NCI-H128 (cell line): ENCODE measurements around the gene GOLGA2.

Source experiments
- DNase-seq: peaks from one replicate; lab custom pipeline; 2025; ENCODE audit not compliant: unreplicated experiment; lab: John Stamatoyannopoulos, UW

Gene GOLGA2

GRCh38 chr9:128215491-128216409 lies 60.1 kb downstream of the GOLGA2 start:
- no peak for DNase-seq

- DNase-seq, result no peak
Observed at GRCh38 chr9:128214571-128215490, 61.0 kb downstream of the GOLGA2 start.

GRCh38 chr9:128213746-128214497 lies 61.9 kb downstream of the GOLGA2 start:
- DNase-seq, result no peak

- no peak for DNase-seq
Observed at GRCh38 chr9:128211981-128212281, 63.9 kb downstream of the GOLGA2 start.

- DNase-seq, result no peak
Observed at GRCh38 chr9:128211186-128211980, 64.4 kb downstream of the GOLGA2 start.

- DNase-seq, result no peak
Observed at GRCh38 chr9:128208946-128209669, 66.7 kb downstream of the GOLGA2 start.

GRCh38 chr9:128208386-128208785 lies 67.4 kb downstream of the GOLGA2 start:
- DNase-seq, result no peak

GRCh38 chr9:128206916-128207910 lies 68.6 kb downstream of the GOLGA2 start:
- DNase-seq, result no peak

- no peak for DNase-seq
Observed at GRCh38 chr9:128206484-128206883, 69.3 kb downstream of the GOLGA2 start.
